IMR-90 (cell line): Measurements from ENCODE around the gene CDH9. TPM values are rescaled to one million over a fixed set of nuclear protein-coding genes. Genes with fewer than 3 reads are reported as not detected.

ENCODE experiments used
- ATAC-seq: fragments of 200-7000 bp; cut with Tn5 transposase; 2 replicates; pipeline ENCODE4 v1.9.1; 2020; ENCODE audit warnings: low read depth, mild to moderate bottlenecking, moderate library complexity
- BruUV-seq: library from RNA; stranded (reverse); fragments of 400-500 nt; replicated peaks from 2 replicates; lab custom pipeline; 2021; lab: Mats Ljungman, UMichigan
- CTCF ChIA-PET: fragments of 300-600 bp; formaldehyde crosslinking; extraction: SDS; loops from one replicate; lab custom pipeline; 2021; ENCODE audit warnings: antibody characterized with exemption; lab: Yijun Ruan, JAX
- POLR2A ChIA-PET: fragments of 300-600 bp; sonication (Branson Sonifier 250); formaldehyde crosslinking; loops from one replicate; lab custom pipeline; 2022; ENCODE audit warnings: antibody characterized with exemption; ENCODE audit not compliant: unreplicated experiment; lab: Charles Lee
- DNase-seq: peaks from one replicate; pipeline ENCODE4 v3.0.0; 2013
- H2AFZ ChIP-seq: replicated peaks from 2 replicates; pipeline ENCODE3; 2013; ENCODE audit warnings: low read length, mild to moderate bottlenecking; ENCODE audit not compliant: poor library complexity
- H2AK5ac ChIP-seq: 2 replicates; pipeline ENCODE4 v1.6.1; 2013; ENCODE audit warnings: low read depth, low read length, inconsistent platforms
- H2AK9ac ChIP-seq: replicated peaks from 2 replicates; pipeline ENCODE3; 2013; ENCODE audit warnings: mild to moderate bottlenecking, low read depth, low read length, moderate library complexity; ENCODE audit not compliant: poor library complexity
- H2BK120ac ChIP-seq: 2 replicates; pipeline ENCODE4 v1.6.1; 2013; ENCODE audit warnings: low read depth, low read length, inconsistent platforms
- H2BK15ac ChIP-seq: 3 replicates; pipeline ENCODE4 v1.6.1; 2013; ENCODE audit warnings: low read depth, low read length, inconsistent platforms
- H2BK20ac ChIP-seq: 2 replicates; pipeline ENCODE4 v1.6.1; 2013; ENCODE audit warnings: low read depth, mild to moderate bottlenecking, inconsistent platforms, low read length, moderate library complexity
- H2BK5ac ChIP-seq: 2 replicates; pipeline ENCODE4 v1.6.1; 2013; ENCODE audit warnings: mild to moderate bottlenecking, low read depth, low read length, inconsistent platforms; ENCODE audit not compliant: poor library complexity, severe bottlenecking
- H3K14ac ChIP-seq: replicated peaks from 2 replicates; pipeline ENCODE4 v1.6.1; 2013; ENCODE audit warnings: low read depth, low read length, inconsistent platforms
- H3K18ac ChIP-seq: 2 replicates; pipeline ENCODE4 v1.6.1; 2013; ENCODE audit warnings: low read depth, low read length, control low read depth
- H3K23ac ChIP-seq: 2 replicates; pipeline ENCODE4 v1.6.1; 2013; ENCODE audit warnings: low read depth, low read length, inconsistent platforms
- H3K27ac ChIP-seq: 2 replicates; pipeline ENCODE4 v1.5.1; 2013; ENCODE audit warnings: mild to moderate bottlenecking, control low read depth, low read length; ENCODE audit not compliant: insufficient read depth
- H3K27me3 ChIP-seq: 2 replicates; pipeline ENCODE4 v1.6.1; 2013; ENCODE audit warnings: low read length; ENCODE audit not compliant: control insufficient read depth, insufficient read depth
- H3K36me3 ChIP-seq: 2 replicates; pipeline ENCODE4 v1.6.1; 2013; ENCODE audit warnings: low read length, mixed read lengths; ENCODE audit not compliant: control insufficient read depth, insufficient read depth
- H3K4ac ChIP-seq: 2 replicates; pipeline ENCODE4 v1.6.1; 2013; ENCODE audit warnings: low read depth, low read length, inconsistent platforms
- H3K4me1 ChIP-seq: 2 replicates; pipeline ENCODE4 v1.6.1; 2013; ENCODE audit warnings: low read length, mixed read lengths; ENCODE audit not compliant: control insufficient read depth, insufficient read depth
- H3K4me2 ChIP-seq: 2 replicates; pipeline ENCODE4 v1.6.1; 2013; ENCODE audit warnings: low read depth, mild to moderate bottlenecking, control low read depth, low read length, moderate library complexity
- H3K4me3 ChIP-seq: 2 replicates; pipeline ENCODE4 v1.5.1; 2013; ENCODE audit warnings: low read depth, mild to moderate bottlenecking, control low read depth, low read length, moderate library complexity; ENCODE audit not compliant: insufficient read depth
- H3K56ac ChIP-seq: 2 replicates; pipeline ENCODE4 v1.6.1; 2013; ENCODE audit warnings: low read length, inconsistent platforms; ENCODE audit not compliant: insufficient read depth; ENCODE audit errors: extremely low read depth
- H3K79me1 ChIP-seq, 2 experiments: 2 replicates each; pipeline ENCODE4 v1.6.1; 2013; ENCODE audit warnings: low read length in 2 of 2, inconsistent platforms in 1 of 2, low read depth in 1 of 2
- H3K9ac ChIP-seq: 2 replicates; pipeline ENCODE4 v1.6.1; 2013; ENCODE audit warnings: low read depth, low read length, control low read depth
- H3K9me1 ChIP-seq: 2 replicates; pipeline ENCODE4 v1.6.1; 2013; ENCODE audit warnings: low read length, inconsistent platforms; ENCODE audit not compliant: insufficient read depth
- H3K9me3 ChIP-seq: 2 replicates; pipeline ENCODE4 v1.6.1; 2013; ENCODE audit warnings: low read length; ENCODE audit not compliant: control insufficient read depth, insufficient read depth
- H4K20me1 ChIP-seq: 2 replicates; pipeline ENCODE4 v1.6.1; 2013; ENCODE audit warnings: low read length, inconsistent platforms; ENCODE audit not compliant: insufficient read depth
- H4K5ac ChIP-seq: 2 replicates; pipeline ENCODE4 v1.6.1; 2013; ENCODE audit warnings: mild to moderate bottlenecking, low read depth, low read length, control low read depth
- H4K8ac ChIP-seq, 2 experiments: 2 replicates each; pipeline ENCODE4 v1.6.1; 2013; ENCODE audit warnings: low read depth in 2 of 2, low read length in 2 of 2, control low read depth in 1 of 2, inconsistent platforms in 1 of 2
- H4K91ac ChIP-seq: 2 replicates; pipeline ENCODE4 v1.6.1; 2013; ENCODE audit warnings: low read depth, low read length, inconsistent platforms; ENCODE audit not compliant: insufficient read depth
- BHLHE40 ChIP-seq: fragments of 150-350 bp; IDR thresholded peaks from 2 replicates; pipeline ENCODE4 v1.6.1; 2016; ENCODE audit warnings: mild to moderate bottlenecking, low read depth, low read length
- CEBPB ChIP-seq: IDR thresholded peaks from 2 replicates; pipeline ENCODE4 v1.6.1; 2012; ENCODE audit warnings: low read depth, low read length, improper control_type of control experiment
- CHD1 ChIP-seq: IDR thresholded peaks from 2 replicates; pipeline ENCODE4 v1.6.1; 2012; ENCODE audit warnings: low read depth, low read length, improper control_type of control experiment
- CTCF ChIP-seq: conservative IDR thresholded peaks from 2 replicates; pipeline ENCODE4 v1.5.1; 2012; ENCODE audit warnings: mild to moderate bottlenecking, low read depth, low read length, improper control_type of control experiment
- ELK1 ChIP-seq: fragments of 150-350 bp; IDR thresholded peaks from 2 replicates; pipeline ENCODE4 v1.6.1; 2016; ENCODE audit warnings: low read depth, mild to moderate bottlenecking, low read length, moderate library complexity, borderline replicate concordance
- MAFK ChIP-seq: IDR thresholded peaks from 2 replicates; pipeline ENCODE4 v1.6.1; 2012; ENCODE audit warnings: low read depth, low read length, improper control_type of control experiment
- MAZ ChIP-seq: IDR thresholded peaks from 2 replicates; pipeline ENCODE4 v1.6.1; 2012; ENCODE audit warnings: low read depth, mild to moderate bottlenecking, low read length, improper control_type of control experiment, moderate library complexity, borderline replicate concordance
- MXI1 ChIP-seq: IDR thresholded peaks from 2 replicates; pipeline ENCODE4 v1.6.1; 2012; ENCODE audit warnings: low read depth, mild to moderate bottlenecking, low read length, moderate library complexity, borderline replicate concordance
- NFE2L2 ChIP-seq: fragments of 150-350 bp; IDR thresholded peaks from 2 replicates; pipeline ENCODE4 v1.6.1; 2016; ENCODE audit warnings: low read depth, mild to moderate bottlenecking, low read length
- POLR2A ChIP-seq: IDR thresholded peaks from 2 replicates; pipeline ENCODE4 v1.6.1; 2012; ENCODE audit warnings: mild to moderate bottlenecking, low read depth, low read length
- RAD21 ChIP-seq: IDR thresholded peaks from 2 replicates; pipeline ENCODE4 v1.6.1; 2012; ENCODE audit warnings: low read length, improper control_type of control experiment
- RCOR1 ChIP-seq: IDR thresholded peaks from 2 replicates; pipeline ENCODE4 v1.6.1; 2012; ENCODE audit warnings: mild to moderate bottlenecking, low read length, improper control_type of control experiment; ENCODE audit not compliant: insufficient replicate concordance
- RFX5 ChIP-seq: IDR thresholded peaks from 2 replicates; pipeline ENCODE4 v1.8.0; 2012; ENCODE audit warnings: low read depth, mild to moderate bottlenecking, low read length, moderate library complexity
- SMC3 ChIP-seq: fragments of 150-350 bp; IDR thresholded peaks from 2 replicates; pipeline ENCODE4 v1.6.1; 2016; ENCODE audit warnings: low read depth, mild to moderate bottlenecking, antibody characterized with exemption, low read length, moderate library complexity
- USF2 ChIP-seq: fragments of 150-350 bp; IDR thresholded peaks from 2 replicates; pipeline ENCODE4 v1.6.1; 2017; ENCODE audit warnings: mild to moderate bottlenecking, antibody characterized with exemption, low read length, low read depth
- dilution Hi-C: fragments of 300-500 bp; cut with HindIII; formaldehyde crosslinking; loops from one replicate; pipeline ENCODE4 v1.14.3; 2018; ENCODE audit warnings: low sequenced_read_pairs; ENCODE audit not compliant: unreplicated experiment
- in situ Hi-C: fragments of 300-500 bp; cut with MboI; formaldehyde crosslinking; loops from 3 replicates; pipeline ENCODE4 v1.14.3; 2019; ENCODE audit warnings: low sequenced_read_pairs, inconsistent platforms, mixed read lengths
- intact Hi-C: fragments of 100-400 bp; cut with micrococcal nuclease; formaldehyde crosslinking; loops from 2 replicates; pipeline ENCODE4 v1.10.0; 2022
- polyA plus RNA-seq, 3 experiments: library from polyadenylated mRNA; depleted of rRNA; stranded (reverse); fragments of >200 nt; gene quantifications; 2 replicates each; pipeline ENCODE4 v1.2.3, GENCODE V29; 2012; ENCODE audit warnings: low replicate concordance in 1 of 3
- total RNA-seq: library from RNA; depleted of rRNA; stranded (reverse); fragments of >200 nt; gene quantifications from 2 replicates; pipeline ENCODE4 v1.2.3, GENCODE V29; 2012

CDH9 gene
- total and polyA plus RNA-seq, 2 of the 4 experiments (the other 2 are of a cell fraction) = not detected

GRCh38 chr5:27007121-27007520 is 31.3 kb downstream of the CDH9 start:
- no peak overlapping the region for H3K14ac ChIP-seq
- no peaks in the 10 kb centered on the region for H3K36me3 ChIP-seq
- CTCF ChIA-PET = no interaction called here
- H2BK5ac ChIP-seq = no peak overlapping the region
- H3K4ac ChIP-seq = no peak overlapping the region
- no peaks in the 10 kb centered on the region for H3K9me1 ChIP-seq
- H3K27me3 ChIP-seq = no peaks in the 10 kb centered on the region
- no peak overlapping the region for H3K27ac ChIP-seq
- intact Hi-C loops (no loop called here), in situ Hi-C loops (no loop called here), dilution Hi-C loops (no loop called here)
- TF ChIP-seq RAD21 (no peak), CEBPB (no peak), MXI1 (no peak), CHD1 (no peak), MAZ (no peak), USF2 (no peak), CTCF (no peak), MAFK (no peak), POLR2A (no peak), RCOR1 (no peak), NFE2L2 (no peak), SMC3 (no peak), BHLHE40 (no peak), RFX5 (no peak), ELK1 (no peak)
- no peak overlapping the region for H3K23ac ChIP-seq
- no peak overlapping the region for H4K5ac ChIP-seq
- no peak overlapping the region for H2AK5ac ChIP-seq
- H3K79me1 ChIP-seq = no peaks in the 10 kb centered on the region
- H2AK9ac ChIP-seq = no peak overlapping the region
- no TSS peak for BruUV-seq
- no peak overlapping the region for H3K18ac ChIP-seq
- no peak overlapping the region for H2BK120ac ChIP-seq
- no peak overlapping the region for H3K4me2 ChIP-seq
- no peak overlapping the region for H2BK15ac ChIP-seq
- no peak overlapping the region for H3K9ac ChIP-seq
- no peak overlapping the region for H4K91ac ChIP-seq
- no peak for DNase-seq
- no peaks in the 10 kb centered on the region for H4K20me1 ChIP-seq
- POLR2A ChIA-PET = no interaction called here
- no peak overlapping the region for H3K4me3 ChIP-seq
- H4K8ac ChIP-seq = no peak overlapping the region
- no peak for ATAC-seq
- no peak overlapping the region for H2AFZ ChIP-seq
- H3K56ac ChIP-seq = no peak overlapping the region
- H3K4me1 ChIP-seq = no peaks in the 10 kb centered on the region
- no peak overlapping the region for H2BK20ac ChIP-seq
- H3K9me3 ChIP-seq = peaks cover 3% of the 10 kb centered on the region; the same call in 1 of the 2 replicates
